ENCODE measurements around the gene SGMS1.
A peak's percentile ranks its signal among the peaks of the same experiment; 100 is the strongest.

GRCh38 chr10:50561816-50562215 is 61.9 kb downstream of the SGMS1 start:
- TF ChIP-seq, protein P1, sequence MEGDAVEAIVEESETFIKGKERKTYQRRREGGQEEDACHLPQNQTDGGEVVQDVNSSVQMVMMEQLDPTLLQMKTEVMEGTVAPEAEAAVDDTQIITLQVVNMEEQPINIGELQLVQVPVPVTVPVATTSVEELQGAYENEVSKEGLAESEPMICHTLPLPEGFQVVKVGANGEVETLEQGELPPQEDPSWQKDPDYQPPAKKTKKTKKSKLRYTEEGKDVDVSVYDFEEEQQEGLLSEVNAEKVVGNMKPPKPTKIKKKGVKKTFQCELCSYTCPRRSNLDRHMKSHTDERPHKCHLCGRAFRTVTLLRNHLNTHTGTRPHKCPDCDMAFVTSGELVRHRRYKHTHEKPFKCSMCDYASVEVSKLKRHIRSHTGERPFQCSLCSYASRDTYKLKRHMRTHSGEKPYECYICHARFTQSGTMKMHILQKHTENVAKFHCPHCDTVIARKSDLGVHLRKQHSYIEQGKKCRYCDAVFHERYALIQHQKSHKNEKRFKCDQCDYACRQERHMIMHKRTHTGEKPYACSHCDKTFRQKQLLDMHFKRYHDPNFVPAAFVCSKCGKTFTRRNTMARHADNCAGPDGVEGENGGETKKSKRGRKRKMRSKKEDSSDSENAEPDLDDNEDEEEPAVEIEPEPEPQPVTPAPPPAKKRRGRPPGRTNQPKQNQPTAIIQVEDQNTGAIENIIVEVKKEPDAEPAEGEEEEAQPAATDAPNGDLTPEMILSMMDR (IDR thresholded peaks at IDR 0.05): peak; percentile 48 to 62 (median 56)
- TF ChIP-seq EP300 (IDR thresholded peaks at IDR 0.05; ENCODE audit: low read depth): no peak
- no peak for TF ChIP-seq POLR2AphosphoS5 (IDR thresholded peaks at IDR 0.05)
- no peak for TF ChIP-seq POLR2A (IDR thresholded peaks at IDR 0.05)

All from transverse colon (tissue), 4 donors.